Measurements from ENCODE around the gene MAOA. TPM values are rescaled to one million over a fixed set of nuclear protein-coding genes. Genes with fewer than 3 reads are reported as not detected.

Gene MAOA
- total and polyA plus RNA-seq, 9 of the 15 experiments (the other 6 are each of a cell fraction or from before 2014, with no cell fraction given), result 0.68 to 2.7 (median 1.9) TPM

GRCh38 chrX:43654431-43655150, 1.5 kb upstream of the MAOA start (continued):
- TF ChIP-seq POU5F1 (IDR thresholded peaks at IDR 0.05; ENCODE audit: borderline replicate concordance, low read depth, low read length, partially characterized antibody), result no peak
- peak; percentile 42; the same call in 1 of the 2 replicates for TF ChIP-seq ZBTB12 (CRISPR knock-in tag; IDR thresholded peaks at IDR 0.05)
- no peak for TF ChIP-seq SOX6 (IDR thresholded peaks at IDR 0.05)
- TF ChIP-seq CBX5 (IDR thresholded peaks at IDR 0.05; ENCODE audit: borderline replicate concordance, low read depth), result peak; percentile 31; the same call in 1 of the 2 replicates
- TF ChIP-seq POLR3A (IDR thresholded peaks at IDR 0.05; ENCODE audit: borderline replicate concordance, extremely low read depth, insufficient read depth, insufficient read length), result no peak
- peak; percentile 88 for TF ChIP-seq CREM (IDR thresholded peaks at IDR 0.05; ENCODE audit: low read depth)
- TF ChIP-seq POLR2G (IDR thresholded peaks at IDR 0.05; ENCODE audit: low read depth, low read length), result peak; percentile 37; the same call in 1 of the 2 replicates
- TF ChIP-seq KAT7 (CRISPR knock-in tag; IDR thresholded peaks at IDR 0.05; ENCODE audit: borderline replicate concordance), result no peak
- peak; percentile 20; the same call in 1 of the 2 replicates for TF ChIP-seq CTBP1 (IDR thresholded peaks at IDR 0.05; ENCODE audit: borderline replicate concordance)
- no peak for TF ChIP-seq ZNF239 (CRISPR knock-in tag; IDR thresholded peaks at IDR 0.05)
- peak; percentile 25 for TF ChIP-seq EGR1 (conservative IDR thresholded peaks at IDR 0.05)
- peak; percentile 48; the same call in 1 of the 2 replicates for TF ChIP-seq CREB1 (IDR thresholded peaks at IDR 0.05)
- peak; percentile 71 for TF ChIP-seq CREB1 (CRISPR knock-in tag; IDR thresholded peaks at IDR 0.05)
- TF ChIP-seq CUX1 (CRISPR knock-in tag; IDR thresholded peaks at IDR 0.05), result no peak
- TF ChIP-seq SAFB2 (IDR thresholded peaks at IDR 0.05; ENCODE audit: borderline replicate concordance, low read depth, low read length, severe bottlenecking), result no peak
- no peak for TF ChIP-seq LCOR (CRISPR knock-in tag; IDR thresholded peaks at IDR 0.05)
- TF ChIP-seq ZHX1 (conservative IDR thresholded peaks at IDR 0.05; ENCODE audit: low read length), result no peak
